T-helper 22 cell (primary cell): ENCODE results near the gene PFKFB4.
"Not testable (repeated sequence)": the region's sequence is repeated elsewhere in the genome, so short reads cannot be mapped to it uniquely, and the experiment has no call there.

ENCODE experiments used
- DNase-seq: peaks from one replicate; pipeline ENCODE4 v3.0.0-alpha.2; 2020; ENCODE audit warnings: low read depth

Gene PFKFB4

DNA sequence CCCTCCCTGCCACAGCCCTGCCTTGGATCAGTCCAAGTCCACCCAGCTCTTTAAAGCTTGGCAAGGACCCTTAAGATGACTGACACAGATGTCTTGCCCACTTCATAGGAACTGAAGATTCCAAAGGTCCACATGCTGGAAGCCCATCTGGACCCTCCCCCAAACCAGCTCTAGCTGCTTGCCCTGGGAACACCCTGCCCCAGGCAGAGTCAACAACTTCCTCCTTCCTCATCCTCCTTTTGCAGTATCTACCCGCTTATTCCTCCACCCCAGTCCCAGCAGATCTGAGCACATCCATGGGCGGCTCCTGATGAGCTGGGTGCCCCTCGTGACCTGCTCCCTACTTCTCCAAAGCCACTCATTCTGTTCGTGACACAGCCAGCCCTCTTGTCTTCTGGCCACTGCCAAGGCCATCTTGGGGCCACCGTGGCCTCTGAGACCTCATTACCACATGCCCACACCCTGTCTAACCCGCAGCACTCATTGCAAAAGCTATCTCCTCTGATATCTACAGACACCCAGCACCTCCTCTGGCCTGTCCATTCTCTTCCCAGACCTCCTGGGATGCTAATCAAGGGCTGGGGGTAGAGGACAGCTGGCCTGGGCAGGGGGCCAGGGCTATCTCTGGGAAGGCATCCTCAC lies 2.0 kb upstream of the PFKFB4 start:
- DNase-seq = no peak

DNA sequence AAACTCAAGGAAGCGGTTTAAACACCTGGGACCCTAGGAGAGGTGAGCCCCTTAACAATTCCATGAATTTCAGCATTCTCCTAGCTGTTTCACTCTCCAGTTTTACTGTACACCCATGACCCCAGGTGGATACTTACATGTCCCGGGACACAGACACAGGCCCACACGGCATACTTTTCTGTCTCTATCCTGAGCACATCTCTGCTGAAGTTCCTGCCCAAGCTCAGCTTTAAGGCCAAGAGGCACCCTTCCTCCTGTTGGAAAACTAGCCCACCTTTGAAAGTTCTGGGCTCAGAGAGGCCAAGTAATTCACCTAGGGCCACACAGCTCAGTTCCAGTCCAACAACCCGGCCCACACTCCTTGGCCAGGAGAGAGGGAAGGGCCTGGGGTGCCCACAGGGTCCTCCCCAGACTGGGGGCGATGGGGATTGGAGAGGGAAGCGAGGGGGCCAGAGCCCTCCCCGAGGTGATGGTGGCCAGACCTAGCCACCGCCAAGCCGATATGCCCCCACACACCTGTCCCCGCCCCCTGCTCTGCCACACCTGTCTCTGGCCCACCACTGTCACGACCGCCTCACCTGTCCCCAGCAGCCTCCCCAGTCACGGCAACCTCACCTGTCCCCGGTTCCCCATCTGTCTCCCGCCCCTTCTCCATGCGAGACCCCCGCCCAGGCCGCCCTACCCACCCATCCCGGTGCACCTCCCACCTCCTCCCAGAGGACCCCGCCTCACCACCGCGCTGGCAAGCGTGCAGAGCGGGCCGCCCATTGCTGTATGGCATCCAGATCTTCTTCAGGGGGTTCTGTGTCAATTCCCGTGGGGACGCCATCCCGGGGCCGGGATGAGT lies 431 bp downstream of the PFKFB4 start:
- no peak for DNase-seq

DNA sequence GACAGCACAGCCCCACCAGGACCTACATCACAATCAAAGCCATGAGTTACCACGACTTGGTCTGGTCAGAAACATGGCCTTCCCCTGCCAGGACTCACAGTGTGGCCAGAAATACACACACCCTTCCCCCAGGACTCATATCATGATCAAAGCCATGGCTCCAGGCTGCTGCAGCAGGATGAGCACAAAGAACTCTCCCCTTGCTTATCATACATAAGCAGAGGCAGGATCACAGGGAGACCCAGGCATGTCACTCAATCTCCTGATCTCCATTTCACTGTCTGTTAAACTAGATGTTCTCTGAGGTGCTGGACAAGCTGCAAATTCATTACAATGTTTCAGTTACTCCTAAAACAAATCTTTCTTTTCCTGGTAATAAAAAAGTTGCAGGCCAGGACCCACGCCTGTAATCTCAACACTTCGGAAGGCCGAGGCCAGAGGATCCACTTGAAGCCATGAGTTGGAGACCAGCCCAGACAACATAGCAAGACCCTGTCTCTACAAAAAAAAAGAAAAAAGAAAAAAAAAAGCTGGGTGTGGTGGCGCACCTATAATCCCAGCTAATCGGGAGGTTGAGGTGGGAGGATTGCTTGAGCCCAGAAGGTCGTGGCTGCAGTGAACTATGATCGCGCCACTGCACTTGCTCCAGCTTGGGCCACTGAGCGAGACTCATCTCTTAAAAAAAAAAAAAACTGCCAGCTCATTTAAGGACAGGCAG lies 1.2 kb downstream of the PFKFB4 start:
- no peak for DNase-seq

DNA sequence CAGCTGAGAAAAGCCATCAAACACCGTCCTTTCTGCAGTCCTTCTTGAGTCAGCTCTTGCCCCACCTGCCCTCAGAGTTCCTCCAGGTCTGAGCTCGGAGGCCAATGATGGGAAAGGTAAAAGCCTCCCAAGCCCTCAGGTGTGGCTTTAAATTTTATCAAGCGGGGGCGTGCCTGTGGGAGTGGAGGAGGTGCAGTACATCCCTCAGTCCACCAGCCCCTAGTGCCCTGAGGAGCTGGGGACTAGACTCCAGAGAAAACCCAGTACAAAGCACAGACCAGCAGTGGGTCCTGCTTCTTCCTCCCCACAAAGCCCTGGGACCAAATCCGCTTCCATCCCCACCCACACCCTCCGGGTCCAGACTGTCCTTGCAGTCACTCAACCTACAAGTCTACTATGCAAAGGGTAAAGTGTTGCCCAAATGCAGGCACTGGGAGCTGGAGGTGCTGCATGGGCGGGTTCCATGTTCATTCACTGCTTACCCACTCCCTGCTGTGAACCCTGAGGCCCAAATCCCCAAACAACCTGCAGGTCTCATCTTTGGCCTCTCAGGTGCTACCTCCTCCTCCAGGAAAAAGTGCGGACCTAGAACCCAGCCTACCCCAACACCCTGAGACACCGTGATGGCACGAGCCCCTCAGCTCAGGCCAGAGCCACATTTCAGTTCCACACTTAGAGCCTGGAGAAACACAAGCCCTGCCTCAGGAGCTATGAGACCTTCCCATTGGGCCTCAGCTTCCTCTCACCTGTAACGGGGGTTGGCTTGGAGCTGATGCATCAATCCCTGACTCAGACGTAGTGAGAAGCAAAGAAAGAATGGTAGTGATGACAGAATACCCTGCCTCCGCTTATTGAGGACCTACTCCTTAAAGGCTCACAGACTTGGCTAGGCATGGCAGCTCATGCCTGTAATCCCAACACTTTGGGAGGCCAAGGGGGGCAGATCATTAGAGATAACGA lies 2.4 kb downstream of the PFKFB4 start:
- no peak for DNase-seq

DNA sequence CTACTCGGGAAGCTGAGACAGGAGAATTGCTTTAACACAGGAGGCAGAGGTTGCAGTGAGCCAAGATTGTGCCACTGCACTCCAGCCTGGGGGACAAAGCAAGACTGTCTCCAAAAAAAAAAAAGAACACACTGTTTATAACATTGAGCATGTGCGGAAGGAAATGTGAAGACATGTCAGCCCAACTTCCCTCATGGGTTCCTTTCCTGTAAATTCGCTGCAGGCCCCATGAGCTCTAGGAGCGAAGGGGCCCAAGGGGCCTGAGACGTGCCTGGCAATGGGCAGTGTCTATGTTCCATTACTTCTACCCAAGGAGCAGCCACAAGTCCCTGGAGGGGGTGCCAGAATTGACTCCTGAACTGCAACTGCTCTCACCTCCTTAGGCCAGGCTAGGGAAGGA lies 3.2 kb downstream of the PFKFB4 start:
- no peak for DNase-seq

DNA sequence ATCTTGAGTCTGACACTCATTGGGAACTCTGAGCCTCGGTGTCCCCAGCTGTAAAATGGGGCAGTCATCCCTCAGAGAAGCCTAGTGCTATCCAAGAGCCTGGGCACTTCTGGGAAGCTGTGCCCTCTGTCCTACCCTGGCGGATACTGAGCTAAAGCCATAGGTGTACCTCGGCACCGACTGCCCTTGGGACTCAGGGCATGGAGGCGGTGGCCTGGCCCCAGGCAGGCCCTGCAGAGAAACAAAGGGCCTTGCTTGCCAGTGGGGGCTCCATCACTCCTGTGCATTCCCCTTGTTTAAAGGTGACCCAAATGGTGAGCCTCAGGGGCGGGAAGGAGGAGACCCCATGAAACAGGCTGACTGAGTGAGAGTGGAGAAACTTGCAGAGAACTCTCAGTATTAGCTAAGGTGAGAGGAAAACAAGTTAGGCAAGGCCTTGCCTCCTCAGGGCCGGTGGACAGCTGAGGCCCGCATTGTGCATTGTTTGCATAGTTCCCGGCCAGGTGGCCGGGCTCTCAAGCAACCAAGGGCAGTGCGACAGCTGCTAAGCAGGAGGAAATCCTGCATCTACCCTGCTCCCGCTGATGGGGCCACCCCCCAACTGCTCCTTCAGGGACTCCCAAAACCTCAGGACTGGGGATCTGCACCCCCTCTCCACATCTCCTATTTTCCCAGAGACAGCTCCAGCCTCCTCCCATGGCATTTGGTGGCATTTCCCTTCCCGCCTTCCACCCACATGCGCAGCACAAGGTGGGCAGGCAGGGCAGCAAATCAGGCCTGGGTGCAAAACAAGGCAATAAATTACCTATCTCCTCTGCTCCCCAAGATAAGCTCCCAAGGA lies 4.3 kb downstream of the PFKFB4 start:
- no peak for DNase-seq

DNA sequence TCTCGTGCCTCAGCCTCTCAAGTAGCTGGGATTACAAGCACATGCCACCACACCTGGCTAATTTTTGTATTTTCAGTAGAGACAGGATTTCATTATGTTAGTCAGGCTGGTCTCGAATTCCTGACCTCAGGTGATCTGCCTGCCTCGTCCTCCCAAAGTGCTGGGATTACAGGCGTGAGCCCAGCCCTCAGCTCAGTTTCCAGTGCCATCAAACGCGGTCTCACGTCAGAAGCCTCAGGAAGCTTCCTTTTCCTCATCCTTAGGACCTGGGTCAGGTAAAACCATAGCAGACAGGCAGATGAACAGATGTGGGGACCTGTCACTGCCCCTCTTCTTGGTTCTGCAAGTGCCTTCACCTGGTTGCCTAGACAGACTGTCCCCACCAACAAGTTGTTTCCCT lies 5.0 kb downstream of the PFKFB4 start:
- DNase-seq = not testable (repeated sequence)

DNA sequence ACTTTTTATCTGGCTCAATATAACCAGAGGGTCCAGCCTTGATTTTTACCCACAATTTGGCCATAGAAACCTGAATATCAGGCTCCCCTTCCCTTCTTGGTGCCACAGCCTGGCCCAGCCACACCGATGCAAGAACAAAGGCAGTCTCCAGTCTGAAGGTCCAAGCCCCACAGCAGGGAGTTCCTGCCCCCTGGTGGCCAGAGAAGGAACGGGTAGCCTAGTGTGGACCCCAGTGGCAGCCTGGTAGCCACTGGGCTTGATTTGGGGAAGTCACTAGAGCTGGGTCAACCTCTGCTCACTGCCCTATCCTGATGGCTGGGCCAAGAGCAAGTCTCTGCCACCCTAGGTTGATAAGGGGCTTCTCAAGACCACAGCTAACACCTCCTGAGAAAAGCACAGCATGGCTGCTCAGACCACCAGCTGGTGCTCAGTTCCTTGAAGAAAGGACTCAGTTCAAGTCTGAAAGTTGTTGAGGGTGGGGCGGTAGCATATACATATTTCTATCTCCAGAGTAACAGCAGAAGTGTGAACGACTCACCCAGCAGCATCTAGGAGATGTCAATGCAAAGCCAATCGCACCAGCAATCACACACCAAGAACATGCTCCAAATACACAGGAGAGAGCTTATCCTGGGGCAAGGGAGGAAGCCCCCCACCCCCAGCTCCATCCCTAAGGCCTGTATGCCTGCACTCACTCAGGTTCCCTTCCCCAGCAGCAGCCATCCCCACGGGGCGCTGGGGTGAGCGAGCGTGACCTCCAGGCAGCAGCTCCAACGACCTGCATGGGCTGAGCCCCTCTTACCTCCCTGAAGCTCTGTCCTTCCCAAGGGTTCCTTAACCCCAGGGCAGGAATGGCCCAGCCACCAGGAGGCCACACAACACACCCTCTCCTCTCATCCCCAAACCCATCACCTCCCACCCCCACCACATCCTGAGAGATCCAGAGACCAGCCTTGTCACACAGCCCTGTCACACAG lies 7.6 kb downstream of the PFKFB4 start:
- DNase-seq = peak; percentile 50

DNA sequence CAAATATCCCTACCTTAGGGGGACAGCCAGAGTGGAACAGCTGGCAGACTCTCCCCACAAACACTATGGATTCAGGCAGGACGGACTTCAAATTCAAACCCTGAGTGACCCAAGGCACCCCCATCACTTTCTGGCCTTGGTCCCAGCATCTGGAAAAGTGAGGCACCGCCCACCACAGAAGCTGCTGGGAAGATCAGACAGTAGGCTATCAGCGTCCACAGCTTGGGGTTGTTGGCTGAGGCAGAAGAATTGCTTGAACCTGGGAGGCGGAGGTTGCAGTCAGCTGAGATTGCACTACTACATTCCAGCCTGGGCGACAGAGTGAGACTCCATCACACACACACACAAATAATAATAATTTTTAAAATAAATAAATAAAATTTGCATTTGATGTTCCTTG lies 8.5 kb downstream of the PFKFB4 start:
- DNase-seq = no peak

DNA sequence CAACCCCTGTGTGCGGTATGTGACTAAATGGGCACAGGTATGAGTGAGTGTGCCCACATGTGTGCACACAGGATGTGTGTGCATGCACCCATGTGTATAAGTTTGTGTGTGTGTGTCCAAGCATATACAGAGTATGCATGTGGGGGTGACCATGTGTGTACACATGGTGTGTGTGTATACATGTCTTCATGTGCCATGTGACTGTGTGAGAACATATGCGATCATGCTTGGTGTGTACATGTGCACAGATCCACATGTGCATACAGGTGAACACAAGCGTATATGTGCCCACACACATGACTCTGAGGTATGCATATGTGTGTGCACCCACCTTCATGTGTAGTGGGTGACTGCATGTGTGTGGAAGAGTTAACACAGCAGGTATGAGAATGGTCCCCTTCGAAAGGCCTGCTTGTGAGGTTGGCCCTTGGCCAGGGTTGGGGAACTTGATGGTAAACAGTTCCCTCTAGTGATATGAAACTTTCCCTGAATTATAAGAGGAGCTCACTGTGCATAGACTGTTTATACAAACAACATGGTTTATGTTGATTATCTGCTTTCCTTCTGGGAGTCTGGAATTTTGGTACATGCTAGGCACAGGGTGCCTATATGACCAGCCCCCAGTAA lies 10.3 kb downstream of the PFKFB4 start:
- DNase-seq = no peak

DNA sequence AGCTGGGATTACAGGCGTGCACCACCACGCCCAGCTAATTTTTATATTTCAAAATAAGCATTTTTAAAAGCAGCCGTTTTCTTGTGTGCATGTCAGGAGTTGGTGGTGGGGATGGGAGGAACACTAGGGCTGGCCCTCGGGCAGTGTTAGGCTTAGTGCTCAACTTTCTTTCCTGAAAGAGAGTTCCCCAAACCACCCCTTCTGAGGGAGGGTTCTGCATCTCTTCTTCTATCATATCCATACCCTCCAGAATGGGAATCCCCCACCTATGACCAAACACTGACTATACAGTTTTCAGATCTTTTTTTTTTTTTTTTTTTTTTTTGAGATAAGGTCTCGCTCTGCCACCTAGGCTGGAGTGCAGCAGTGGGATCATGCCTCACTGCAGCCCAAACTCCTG lies 12.5 kb downstream of the PFKFB4 start:
- DNase-seq = no peak

DNA sequence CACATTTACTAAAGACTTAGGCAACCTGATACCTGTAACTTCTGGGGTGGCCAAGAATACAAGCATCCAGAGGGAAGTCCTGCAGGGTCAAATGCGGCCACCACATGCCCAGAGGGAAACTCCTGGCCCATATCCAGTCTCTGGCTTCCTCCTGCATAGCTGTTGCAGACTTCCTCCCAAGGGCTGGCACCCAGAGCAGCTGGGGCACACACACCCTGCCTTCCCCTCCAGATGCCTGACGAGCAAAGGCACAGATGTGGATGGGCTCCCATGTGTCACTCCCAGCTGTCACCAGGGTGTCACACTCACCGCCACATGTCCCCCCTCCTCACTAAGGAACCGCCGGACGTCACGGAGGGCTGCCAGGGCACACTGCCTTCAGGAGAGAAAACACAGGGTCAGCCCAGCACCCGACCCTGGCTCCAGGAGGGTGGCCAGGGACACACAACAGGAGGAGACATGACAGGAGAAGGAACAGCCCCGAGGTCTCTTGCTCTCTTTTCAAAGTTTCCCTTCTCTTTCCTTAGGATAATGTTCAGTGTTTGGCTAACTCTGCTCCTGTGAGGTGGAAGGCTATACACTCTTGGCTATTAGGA lies 13.2 kb downstream of the PFKFB4 start:
- DNase-seq = no peak

DNA sequence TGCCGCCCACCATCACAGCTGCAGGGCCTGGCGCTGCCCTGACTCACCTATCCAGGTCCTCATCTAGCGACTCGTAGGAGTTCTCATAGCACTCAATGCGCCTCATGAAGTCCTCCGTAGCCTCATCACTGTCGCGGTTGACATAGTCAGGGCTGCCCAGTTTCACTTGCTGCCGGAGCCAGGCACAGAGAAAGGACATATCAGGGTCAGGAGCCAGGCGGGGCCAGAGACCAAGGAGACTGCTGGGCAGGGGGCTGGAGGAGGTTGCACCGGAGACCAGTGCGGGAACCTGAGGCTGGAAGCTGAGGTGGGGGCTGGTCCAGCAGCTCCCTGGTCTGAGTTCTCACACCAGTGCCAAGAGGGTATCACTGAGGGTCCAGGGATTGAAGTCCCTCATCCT lies 18.2 kb downstream of the PFKFB4 start:
- DNase-seq = no peak

DNA sequence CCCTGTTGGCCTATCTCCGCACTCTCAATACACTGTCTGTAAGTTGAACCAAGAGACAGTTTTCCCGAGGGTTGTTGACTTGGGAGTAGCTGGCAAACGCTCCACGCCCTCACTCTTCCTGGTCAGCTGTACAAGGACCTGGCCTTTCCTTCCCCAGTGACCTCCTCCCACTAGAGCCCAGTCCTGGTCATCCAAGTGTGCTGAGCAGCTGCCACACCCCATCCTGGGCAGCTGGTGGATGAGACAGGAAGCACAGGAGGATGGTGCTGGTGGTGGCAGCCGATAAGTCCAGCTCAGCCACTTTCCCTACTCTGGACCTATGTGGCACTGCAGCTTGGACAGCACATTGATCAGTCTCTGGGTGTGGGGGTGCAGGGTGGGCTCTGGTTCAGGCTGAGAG lies 19.8 kb downstream of the PFKFB4 start:
- no peak for DNase-seq

DNA sequence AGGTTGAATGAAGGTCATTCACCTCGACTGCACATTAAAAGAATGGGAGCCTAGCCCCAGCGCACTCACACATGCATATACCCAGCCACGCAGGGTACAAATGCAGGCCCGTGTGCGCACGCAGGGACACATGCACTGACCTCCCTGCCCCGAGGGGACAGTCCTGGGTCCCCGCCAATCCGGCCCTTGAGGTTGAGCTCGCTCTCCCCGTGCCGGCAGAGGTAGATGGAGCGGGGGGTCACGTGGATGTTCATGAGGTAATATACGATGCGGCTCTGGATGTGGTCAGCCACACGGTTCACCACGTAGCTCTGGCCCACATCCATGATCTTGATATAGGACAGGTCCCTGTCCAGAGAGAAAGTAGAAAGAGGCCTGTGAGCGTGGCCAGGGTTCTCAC lies 20.5 kb downstream of the PFKFB4 start:
- DNase-seq = no peak

DNA sequence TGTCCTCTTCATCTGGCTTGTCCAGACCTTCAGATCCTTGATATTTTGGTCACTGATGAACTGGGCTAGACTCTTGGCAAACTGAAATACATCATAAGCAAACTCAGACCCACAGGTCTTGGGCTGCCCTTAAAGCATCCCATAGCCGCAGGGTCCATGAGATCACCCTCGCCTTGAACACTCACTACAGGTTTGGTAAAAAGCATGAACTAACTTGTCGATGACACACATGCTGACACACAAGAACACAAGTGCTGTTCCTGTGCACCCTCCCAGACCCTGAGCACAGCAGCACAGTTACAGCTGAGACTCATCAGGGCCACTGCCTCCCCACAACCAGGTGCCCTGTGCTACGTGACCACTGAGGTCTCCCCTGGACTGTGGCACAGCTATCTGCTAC lies 21.0 kb downstream of the PFKFB4 start:
- no peak for DNase-seq

DNA sequence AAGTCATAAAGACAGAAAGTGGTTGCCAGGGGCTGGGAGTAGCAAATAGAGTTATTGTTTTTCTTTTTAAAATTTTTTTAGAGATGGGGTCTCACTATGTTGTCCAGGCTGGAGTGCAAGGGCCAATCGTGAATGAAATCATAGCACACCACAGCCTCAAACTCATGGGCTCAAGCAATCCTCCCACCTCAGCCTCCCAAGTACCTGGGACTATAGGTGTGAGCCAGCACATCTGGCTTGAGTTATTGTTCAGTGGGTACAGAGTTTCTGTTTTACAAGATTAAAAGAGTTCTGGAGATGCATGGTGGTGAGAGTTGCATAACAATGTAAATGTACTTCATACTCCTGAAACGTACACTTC lies 23.6 kb downstream of the PFKFB4 start:
- no peak for DNase-seq

DNA sequence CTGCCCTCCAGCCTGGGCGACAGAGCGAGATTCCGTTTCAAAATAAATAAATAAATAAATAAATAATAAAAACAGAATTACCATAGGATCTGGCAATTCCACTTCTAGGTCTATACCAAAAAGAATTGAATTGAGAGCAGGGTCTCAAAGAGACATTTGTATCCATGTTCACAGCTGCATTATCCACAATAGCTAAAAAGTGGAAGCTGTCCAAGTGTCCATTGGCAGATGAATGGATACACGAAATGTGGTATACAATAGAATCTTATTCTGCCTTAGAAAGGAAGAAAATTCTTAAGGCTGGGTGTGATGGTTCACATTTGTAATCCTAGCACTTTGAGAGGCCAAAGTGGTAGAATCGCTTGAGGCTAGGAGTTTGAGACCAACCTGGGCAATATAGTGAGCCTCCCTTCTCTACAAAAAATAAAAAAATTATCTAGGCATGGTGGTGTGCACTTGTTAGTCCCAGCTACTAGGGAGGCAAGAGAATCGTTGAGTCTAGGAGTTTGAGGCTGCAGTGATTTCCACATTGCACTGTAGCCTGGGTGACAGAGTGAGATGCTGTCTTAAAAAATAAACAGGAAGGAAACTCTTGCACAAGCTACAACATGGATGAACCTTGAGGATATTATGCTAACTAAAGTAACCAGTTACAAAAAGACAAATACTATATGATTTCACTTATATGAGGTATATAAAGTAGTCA lies 24.2 kb downstream of the PFKFB4 start:
- no peak for DNase-seq
